ENCODE data around the gene PFKFB2. TPM values are rescaled to one million over a fixed set of nuclear protein-coding genes. Genes with fewer than 3 reads are reported as not detected.

Gene PFKFB2
- total RNA-seq, 1 experiment from 2014 or later: 16.8 TPM

DNA sequence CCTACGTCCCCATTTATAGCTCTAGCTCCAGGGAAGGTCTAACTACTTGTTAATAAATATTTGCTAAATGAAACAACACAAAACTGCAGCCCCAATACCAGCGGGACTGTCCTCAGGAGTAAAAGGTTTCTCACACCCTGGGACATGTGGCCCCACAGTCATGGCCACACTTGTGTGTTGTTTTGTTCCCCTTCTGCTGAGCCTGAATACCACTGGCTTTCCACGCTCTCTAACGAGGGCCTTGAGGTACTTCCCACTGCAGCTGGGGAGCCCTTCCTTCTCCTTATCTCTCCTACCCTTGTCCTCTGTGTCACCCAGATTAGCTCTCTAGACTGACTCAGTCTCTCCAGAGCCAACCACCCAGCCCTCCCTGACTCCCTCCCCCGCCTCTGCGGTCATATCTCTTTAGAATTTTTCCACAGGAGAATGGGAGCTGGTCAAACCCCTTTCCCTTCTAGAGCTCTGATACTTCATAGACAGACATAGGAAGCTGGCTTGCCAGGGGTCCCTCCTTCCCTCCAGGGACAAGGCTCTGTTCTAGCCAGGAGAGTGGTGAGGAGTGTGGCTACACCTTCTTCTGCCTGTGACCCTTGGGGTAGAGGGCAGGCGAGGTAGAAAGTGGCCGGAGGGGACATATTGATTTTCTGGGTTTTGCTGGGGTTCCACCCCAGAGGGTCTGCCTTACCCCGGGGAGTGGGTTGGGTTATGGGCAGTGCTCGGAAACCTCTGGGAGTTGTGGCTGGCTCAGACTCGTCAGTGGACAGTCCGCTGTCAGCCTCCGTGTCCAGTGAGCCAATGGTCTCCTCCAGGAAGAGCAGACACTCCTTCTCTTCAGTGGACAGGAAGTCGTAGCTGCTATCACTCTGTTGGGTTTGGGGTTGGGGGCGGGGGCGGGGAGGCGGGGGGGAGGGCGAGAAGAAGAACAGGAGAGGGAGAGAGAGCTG, 28.6 kb upstream of the PFKFB2 start:
- Mint-ChIP-seq H3K36me3 (no peaks in the 10 kb centered on the region; the same call in 1 of the 2 replicates), H3K4me3 (no peak overlapping the region), H3K27me3 (ENCODE audit: low read depth) (no peaks in the 10 kb centered on the region), H3K4me1 (peaks cover 20% of the 10 kb centered on the region), H3K9me3 (no peaks in the 10 kb centered on the region), H3K27ac (peak overlapping the region; percentile 74)
- CTCF ChIA-PET: interaction anchor here (0.6 to 1.9 kb wide), 11 partner anchors 8 to 393 kb away, joined by 3 to 6 read pairs (median 3); partner anchors contain the start of gene C1orf116
- POLR2A ChIA-PET: interaction anchor here (0.5 to 1.5 kb wide), 2 partner anchors 8 to 18 kb away, joined by 3 to 5 read pairs; partner anchors contain the start of gene C1orf116
- ATAC-seq: peak; percentile 37
- no peak for DNase-seq (ENCODE audit: low spot score)
- TF ChIP-seq ZNF232 (CRISPR knock-in tag; IDR thresholded peaks at IDR 0.05) (no peak), ZNF263 (CRISPR knock-in tag; IDR thresholded peaks at IDR 0.05; ENCODE audit: low read depth) (no peak), ZNF219 (CRISPR knock-in tag; IDR thresholded peaks at IDR 0.05; ENCODE audit: borderline replicate concordance) (no peak), GABPB1 (CRISPR knock-in tag; IDR thresholded peaks at IDR 0.05) (no peak), ZNF671 (CRISPR knock-in tag; IDR thresholded peaks at IDR 0.05) (no peak), MXD4 (CRISPR knock-in tag; IDR thresholded peaks at IDR 0.05; ENCODE audit: borderline replicate concordance) (no peak), FOXJ3 (CRISPR knock-in tag; IDR thresholded peaks at IDR 0.05; ENCODE audit: borderline replicate concordance) (no peak), ZNF396 (CRISPR knock-in tag; IDR thresholded peaks at IDR 0.05; ENCODE audit: borderline replicate concordance) (no peak), TCF7 (CRISPR knock-in tag; IDR thresholded peaks at IDR 0.05; ENCODE audit: low read depth) (no peak)
- TF ChIP-seq, protein P1, sequence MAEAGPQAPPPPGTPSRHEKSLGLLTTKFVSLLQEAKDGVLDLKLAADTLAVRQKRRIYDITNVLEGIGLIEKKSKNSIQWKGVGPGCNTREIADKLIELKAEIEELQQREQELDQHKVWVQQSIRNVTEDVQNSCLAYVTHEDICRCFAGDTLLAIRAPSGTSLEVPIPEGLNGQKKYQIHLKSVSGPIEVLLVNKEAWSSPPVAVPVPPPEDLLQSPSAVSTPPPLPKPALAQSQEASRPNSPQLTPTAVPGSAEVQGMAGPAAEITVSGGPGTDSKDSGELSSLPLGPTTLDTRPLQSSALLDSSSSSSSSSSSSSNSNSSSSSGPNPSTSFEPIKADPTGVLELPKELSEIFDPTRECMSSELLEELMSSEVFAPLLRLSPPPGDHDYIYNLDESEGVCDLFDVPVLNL (CRISPR knock-in tag; IDR thresholded peaks at IDR 0.05; ENCODE audit: borderline replicate concordance, low read depth): no peak
- TF ChIP-seq, protein P2, sequence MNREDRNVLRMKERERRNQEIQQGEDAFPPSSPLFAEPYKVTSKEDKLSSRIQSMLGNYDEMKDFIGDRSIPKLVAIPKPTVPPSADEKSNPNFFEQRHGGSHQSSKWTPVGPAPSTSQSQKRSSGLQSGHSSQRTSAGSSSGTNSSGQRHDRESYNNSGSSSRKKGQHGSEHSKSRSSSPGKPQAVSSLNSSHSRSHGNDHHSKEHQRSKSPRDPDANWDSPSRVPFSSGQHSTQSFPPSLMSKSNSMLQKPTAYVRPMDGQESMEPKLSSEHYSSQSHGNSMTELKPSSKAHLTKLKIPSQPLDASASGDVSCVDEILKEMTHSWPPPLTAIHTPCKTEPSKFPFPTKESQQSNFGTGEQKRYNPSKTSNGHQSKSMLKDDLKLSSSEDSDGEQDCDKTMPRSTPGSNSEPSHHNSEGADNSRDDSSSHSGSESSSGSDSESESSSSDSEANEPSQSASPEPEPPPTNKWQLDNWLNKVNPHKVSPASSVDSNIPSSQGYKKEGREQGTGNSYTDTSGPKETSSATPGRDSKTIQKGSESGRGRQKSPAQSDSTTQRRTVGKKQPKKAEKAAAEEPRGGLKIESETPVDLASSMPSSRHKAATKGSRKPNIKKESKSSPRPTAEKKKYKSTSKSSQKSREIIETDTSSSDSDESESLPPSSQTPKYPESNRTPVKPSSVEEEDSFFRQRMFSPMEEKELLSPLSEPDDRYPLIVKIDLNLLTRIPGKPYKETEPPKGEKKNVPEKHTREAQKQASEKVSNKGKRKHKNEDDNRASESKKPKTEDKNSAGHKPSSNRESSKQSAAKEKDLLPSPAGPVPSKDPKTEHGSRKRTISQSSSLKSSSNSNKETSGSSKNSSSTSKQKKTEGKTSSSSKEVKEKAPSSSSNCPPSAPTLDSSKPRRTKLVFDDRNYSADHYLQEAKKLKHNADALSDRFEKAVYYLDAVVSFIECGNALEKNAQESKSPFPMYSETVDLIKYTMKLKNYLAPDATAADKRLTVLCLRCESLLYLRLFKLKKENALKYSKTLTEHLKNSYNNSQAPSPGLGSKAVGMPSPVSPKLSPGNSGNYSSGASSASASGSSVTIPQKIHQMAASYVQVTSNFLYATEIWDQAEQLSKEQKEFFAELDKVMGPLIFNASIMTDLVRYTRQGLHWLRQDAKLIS (CRISPR knock-in tag; IDR thresholded peaks at IDR 0.05; ENCODE audit: borderline replicate concordance): no peak

DNA sequence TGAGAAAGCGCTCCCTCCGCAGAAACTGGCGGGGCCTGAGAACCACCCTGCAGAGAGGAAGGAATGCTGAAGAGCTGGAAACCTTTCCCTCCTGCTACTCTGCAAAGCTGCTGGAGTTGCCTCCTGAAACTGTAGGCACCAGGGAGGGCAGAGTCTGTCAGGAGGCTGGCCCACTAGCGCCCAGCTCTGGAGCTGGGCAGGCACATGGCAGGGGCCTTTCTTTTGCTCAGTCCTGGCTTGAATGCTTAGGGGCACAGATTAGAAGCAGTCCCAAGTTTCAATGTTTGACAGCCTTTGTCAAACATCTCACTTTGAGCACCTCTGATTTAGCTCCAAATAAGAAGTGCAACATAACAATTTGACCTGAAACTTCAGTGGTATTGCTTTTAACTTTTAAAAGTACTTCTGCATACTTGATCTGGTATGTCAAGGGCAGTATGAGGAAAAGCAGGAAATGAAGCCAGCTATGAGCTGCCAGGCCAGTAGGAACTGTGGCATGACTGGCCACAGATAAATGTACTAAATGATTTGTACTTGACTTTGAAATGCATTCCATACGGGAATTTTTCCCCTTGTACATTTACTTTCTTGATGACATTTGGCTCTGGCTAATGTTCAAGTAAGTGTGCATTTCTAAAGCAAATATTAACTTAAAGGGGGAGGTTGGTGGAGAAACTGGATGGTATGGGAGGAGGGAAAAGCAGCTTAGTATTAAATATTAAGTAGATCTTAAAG, 27.8 kb upstream of the PFKFB2 start:
- Mint-ChIP-seq H3K4me1 (peaks cover 28% of the 10 kb centered on the region), H3K27ac (no peak overlapping the region), H3K4me3 (no peak overlapping the region), H3K36me3 (no peaks in the 10 kb centered on the region; the same call in 1 of the 2 replicates), H3K27me3 (ENCODE audit: low read depth) (no peaks in the 10 kb centered on the region), H3K9me3 (no peaks in the 10 kb centered on the region)
- DNase-seq (ENCODE audit: low spot score) (peak; percentile 50), ATAC-seq (peak; percentile 90)
- TF ChIP-seq GABPB1 (CRISPR knock-in tag; IDR thresholded peaks at IDR 0.05) (no peak), ESRRA (CRISPR knock-in tag; IDR thresholded peaks at IDR 0.05; ENCODE audit: borderline replicate concordance) (no peak), GRHL2 (CRISPR knock-in tag; IDR thresholded peaks at IDR 0.05; ENCODE audit: insufficient replicate concordance, severe bottlenecking) (no peak)
- POLR2A ChIA-PET: interaction anchor here (0.5 to 1.5 kb wide), 2 partner anchors 7 to 17 kb away, joined by 3 to 5 read pairs; partner anchors contain the start of gene C1orf116
- CTCF ChIA-PET: interaction anchor here (0.6 to 1.9 kb wide), 8 partner anchors 19 to 394 kb away, joined by 3 to 6 read pairs (median 4); no protein-coding TSS in a partner anchor

DNA sequence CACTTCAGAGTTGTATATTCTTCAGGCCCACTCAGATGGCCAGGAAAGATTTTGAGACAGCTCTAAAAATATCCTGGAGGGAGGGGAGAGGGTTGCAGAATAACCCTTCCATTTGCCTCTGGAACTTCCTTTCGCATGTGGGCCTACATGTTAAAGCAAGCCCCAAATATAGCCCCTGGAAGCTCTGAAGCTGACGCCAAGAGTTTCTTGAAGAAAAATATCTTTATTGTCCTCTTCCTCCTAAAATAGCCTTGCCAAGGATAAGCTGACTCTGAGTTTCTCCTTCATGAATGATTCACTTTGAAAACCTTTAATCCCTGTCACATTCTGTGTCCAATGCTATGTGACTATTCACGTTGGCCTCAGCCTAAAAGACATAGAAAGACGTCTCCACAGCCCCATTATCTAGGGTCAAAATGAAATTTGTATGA, 27.0 kb upstream of the PFKFB2 start:
- DNase-seq (ENCODE audit: low spot score) (no peak), ATAC-seq (no peak)
- Mint-ChIP-seq H3K36me3 (no peaks in the 10 kb centered on the region; the same call in 1 of the 2 replicates), H3K27ac (no peak overlapping the region), H3K27me3 (ENCODE audit: low read depth) (no peaks in the 10 kb centered on the region), H3K4me3 (no peak overlapping the region), H3K9me3 (no peaks in the 10 kb centered on the region), H3K4me1 (peaks cover 36% of the 10 kb centered on the region)
- ChIA-PET CTCF (no interaction called here), POLR2A (no interaction called here)
- TF ChIP-seq ZBTB21 (CRISPR knock-in tag; IDR thresholded peaks at IDR 0.05; ENCODE audit: borderline replicate concordance) (no peak), CREM (CRISPR knock-in tag; IDR thresholded peaks at IDR 0.05) (no peak), ZNF219 (CRISPR knock-in tag; IDR thresholded peaks at IDR 0.05; ENCODE audit: borderline replicate concordance) (no peak), SOX15 (CRISPR knock-in tag; IDR thresholded peaks at IDR 0.05) (no peak), TEAD1 (CRISPR knock-in tag; IDR thresholded peaks at IDR 0.05) (no peak), FOXP1 (CRISPR knock-in tag; IDR thresholded peaks at IDR 0.05; ENCODE audit: borderline replicate concordance) (no peak), SMAD3 (CRISPR knock-in tag; IDR thresholded peaks at IDR 0.05; ENCODE audit: borderline replicate concordance) (no peak), ZNF423 (CRISPR knock-in tag; IDR thresholded peaks at IDR 0.05) (no peak), NFE2L1 (CRISPR knock-in tag; IDR thresholded peaks at IDR 0.05) (no peak)
- TF ChIP-seq, protein P3, sequence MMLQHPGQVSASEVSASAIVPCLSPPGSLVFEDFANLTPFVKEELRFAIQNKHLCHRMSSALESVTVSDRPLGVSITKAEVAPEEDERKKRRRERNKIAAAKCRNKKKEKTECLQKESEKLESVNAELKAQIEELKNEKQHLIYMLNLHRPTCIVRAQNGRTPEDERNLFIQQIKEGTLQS (CRISPR knock-in tag; conservative IDR thresholded peaks at IDR 0.05): no peak
- TF ChIP-seq, protein P4, sequence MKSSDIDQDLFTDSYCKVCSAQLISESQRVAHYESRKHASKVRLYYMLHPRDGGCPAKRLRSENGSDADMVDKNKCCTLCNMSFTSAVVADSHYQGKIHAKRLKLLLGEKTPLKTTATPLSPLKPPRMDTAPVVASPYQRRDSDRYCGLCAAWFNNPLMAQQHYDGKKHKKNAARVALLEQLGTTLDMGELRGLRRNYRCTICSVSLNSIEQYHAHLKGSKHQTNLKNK (CRISPR knock-in tag; IDR thresholded peaks at IDR 0.05): no peak

All from WTC11 (cell line).